Measurements from ENCODE around the gene TMEM263.
"Not testable (repeated sequence)": the region's sequence is repeated elsewhere in the genome, so short reads cannot be mapped to it uniquely, and the experiment has no call there.

DNA sequence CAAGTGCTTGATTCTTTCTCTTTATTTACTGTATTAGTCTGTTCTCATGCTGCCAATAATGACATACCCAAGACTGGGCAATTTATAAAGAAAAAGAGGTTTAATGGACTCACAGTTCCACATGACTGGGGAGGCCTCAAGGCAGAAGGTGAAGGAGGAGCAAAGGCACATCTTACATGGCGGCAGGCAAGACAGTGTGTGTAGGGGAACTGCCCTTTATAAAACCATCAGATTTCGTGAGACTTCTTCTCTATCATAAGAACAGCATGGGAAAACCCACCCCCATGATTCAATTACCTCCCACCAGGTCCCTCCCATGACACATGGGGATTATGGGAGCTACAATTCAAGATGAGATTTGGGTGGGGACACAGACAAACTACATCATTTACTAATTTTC lies 32.1 kb upstream of the TMEM263 start:
- TF ChIP-seq, protein P1, sequence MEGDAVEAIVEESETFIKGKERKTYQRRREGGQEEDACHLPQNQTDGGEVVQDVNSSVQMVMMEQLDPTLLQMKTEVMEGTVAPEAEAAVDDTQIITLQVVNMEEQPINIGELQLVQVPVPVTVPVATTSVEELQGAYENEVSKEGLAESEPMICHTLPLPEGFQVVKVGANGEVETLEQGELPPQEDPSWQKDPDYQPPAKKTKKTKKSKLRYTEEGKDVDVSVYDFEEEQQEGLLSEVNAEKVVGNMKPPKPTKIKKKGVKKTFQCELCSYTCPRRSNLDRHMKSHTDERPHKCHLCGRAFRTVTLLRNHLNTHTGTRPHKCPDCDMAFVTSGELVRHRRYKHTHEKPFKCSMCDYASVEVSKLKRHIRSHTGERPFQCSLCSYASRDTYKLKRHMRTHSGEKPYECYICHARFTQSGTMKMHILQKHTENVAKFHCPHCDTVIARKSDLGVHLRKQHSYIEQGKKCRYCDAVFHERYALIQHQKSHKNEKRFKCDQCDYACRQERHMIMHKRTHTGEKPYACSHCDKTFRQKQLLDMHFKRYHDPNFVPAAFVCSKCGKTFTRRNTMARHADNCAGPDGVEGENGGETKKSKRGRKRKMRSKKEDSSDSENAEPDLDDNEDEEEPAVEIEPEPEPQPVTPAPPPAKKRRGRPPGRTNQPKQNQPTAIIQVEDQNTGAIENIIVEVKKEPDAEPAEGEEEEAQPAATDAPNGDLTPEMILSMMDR (IDR thresholded peaks at IDR 0.05) = not testable (repeated sequence)
- TF ChIP-seq TAF1 (IDR thresholded peaks at IDR 0.05; ENCODE audit: borderline replicate concordance, low read depth, low read length); POLR2AphosphoS5 (IDR thresholded peaks at IDR 0.05; ENCODE audit: low read depth, low read length); TCF12 (IDR thresholded peaks at IDR 0.05); RAD21 (IDR thresholded peaks at IDR 0.05; ENCODE audit: low read length); JUND (IDR thresholded peaks at IDR 0.05); EP300 (IDR thresholded peaks at IDR 0.05; ENCODE audit: borderline replicate concordance in 1 of 2, low read depth in 1 of 2, low read length in 1 of 2); SMC3 (IDR thresholded peaks at IDR 0.05; ENCODE audit: low read depth, low read length); EZH2phosphoT487 (IDR thresholded peaks at IDR 0.05; ENCODE audit: borderline replicate concordance, low read depth); YY1 (IDR thresholded peaks at IDR 0.05; ENCODE audit: low read depth); ZBTB33 (IDR thresholded peaks at IDR 0.05; ENCODE audit: borderline replicate concordance, low read depth); FOXM1 (IDR thresholded peaks at IDR 0.05; ENCODE audit: low read depth): not testable (repeated sequence)
- TF ChIP-seq, protein P2, sequence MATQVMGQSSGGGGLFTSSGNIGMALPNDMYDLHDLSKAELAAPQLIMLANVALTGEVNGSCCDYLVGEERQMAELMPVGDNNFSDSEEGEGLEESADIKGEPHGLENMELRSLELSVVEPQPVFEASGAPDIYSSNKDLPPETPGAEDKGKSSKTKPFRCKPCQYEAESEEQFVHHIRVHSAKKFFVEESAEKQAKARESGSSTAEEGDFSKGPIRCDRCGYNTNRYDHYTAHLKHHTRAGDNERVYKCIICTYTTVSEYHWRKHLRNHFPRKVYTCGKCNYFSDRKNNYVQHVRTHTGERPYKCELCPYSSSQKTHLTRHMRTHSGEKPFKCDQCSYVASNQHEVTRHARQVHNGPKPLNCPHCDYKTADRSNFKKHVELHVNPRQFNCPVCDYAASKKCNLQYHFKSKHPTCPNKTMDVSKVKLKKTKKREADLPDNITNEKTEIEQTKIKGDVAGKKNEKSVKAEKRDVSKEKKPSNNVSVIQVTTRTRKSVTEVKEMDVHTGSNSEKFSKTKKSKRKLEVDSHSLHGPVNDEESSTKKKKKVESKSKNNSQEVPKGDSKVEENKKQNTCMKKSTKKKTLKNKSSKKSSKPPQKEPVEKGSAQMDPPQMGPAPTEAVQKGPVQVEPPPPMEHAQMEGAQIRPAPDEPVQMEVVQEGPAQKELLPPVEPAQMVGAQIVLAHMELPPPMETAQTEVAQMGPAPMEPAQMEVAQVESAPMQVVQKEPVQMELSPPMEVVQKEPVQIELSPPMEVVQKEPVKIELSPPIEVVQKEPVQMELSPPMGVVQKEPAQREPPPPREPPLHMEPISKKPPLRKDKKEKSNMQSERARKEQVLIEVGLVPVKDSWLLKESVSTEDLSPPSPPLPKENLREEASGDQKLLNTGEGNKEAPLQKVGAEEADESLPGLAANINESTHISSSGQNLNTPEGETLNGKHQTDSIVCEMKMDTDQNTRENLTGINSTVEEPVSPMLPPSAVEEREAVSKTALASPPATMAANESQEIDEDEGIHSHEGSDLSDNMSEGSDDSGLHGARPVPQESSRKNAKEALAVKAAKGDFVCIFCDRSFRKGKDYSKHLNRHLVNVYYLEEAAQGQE (IDR thresholded peaks at IDR 0.05; ENCODE audit: low read depth, low read length) = not testable (repeated sequence)
- TF ChIP-seq, protein P3, sequence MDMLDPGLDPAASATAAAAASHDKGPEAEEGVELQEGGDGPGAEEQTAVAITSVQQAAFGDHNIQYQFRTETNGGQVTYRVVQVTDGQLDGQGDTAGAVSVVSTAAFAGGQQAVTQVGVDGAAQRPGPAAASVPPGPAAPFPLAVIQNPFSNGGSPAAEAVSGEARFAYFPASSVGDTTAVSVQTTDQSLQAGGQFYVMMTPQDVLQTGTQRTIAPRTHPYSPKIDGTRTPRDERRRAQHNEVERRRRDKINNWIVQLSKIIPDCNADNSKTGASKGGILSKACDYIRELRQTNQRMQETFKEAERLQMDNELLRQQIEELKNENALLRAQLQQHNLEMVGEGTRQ (IDR thresholded peaks at IDR 0.05; ENCODE audit: borderline replicate concordance, low read depth, low read length) = not testable (repeated sequence)
